Activated naive CD4-positive, alpha-beta T cell treated with anti-CD3 and anti-CD28 coated beads, Interleukin-2, amount 50 U/mL, for 72 hours (primary cell): ENCODE data around the gene ARMC7. TPM values are rescaled to one million over a fixed set of nuclear protein-coding genes. Genes with fewer than 3 reads are reported as not detected.

Source experiments
- total RNA-seq, 2 donors: library from RNA; stranded (reverse); gene quantifications; one replicate each; pipeline ENCODE4 v1.2.3, GENCODE V29; 2022

ARMC7 gene
- total RNA-seq, 2 donors from 2014 or later, result 7.0 to 9.9 TPM

Other genes with a start within 250 kb of the ARMC7 start
- 10 to 100 TPM; 30.9 to 96.3 TPM for gene FDXR, start 237.0 kb upstream of the ARMC7 start, total RNA-seq
- gene FADS6, start 216.3 kb upstream of the ARMC7 start, total RNA-seq, result not detected
- gene USH1G, start 186.7 kb upstream of the ARMC7 start, total RNA-seq, result not detected
- gene OTOP2, start 185.7 kb upstream of the ARMC7 start, total RNA-seq, result not detected
- not detected for gene OTOP3, start 174.1 kb upstream of the ARMC7 start, total RNA-seq
- gene HID1, start 137.2 kb upstream of the ARMC7 start, total RNA-seq, result 1 to 10 TPM; 1.6 to 2.8 TPM
- gene CDR2L, start 122.3 kb upstream of the ARMC7 start, total RNA-seq, result 1 to 10 TPM; 1.5 TPM
- 10 to 100 TPM; 29.8 to 48.1 TPM for gene MRPL58, start 97.3 kb upstream of the ARMC7 start, total RNA-seq
- 100 to 1,000 TPM; 193 to 218 TPM for gene ATP5PD, start 63.0 kb upstream of the ARMC7 start, total RNA-seq
- 10 to 100 TPM; 17.4 to 19.4 TPM for gene KCTD2, start 62.7 kb upstream of the ARMC7 start, total RNA-seq
- gene SLC16A5, start 22.0 kb upstream of the ARMC7 start, total RNA-seq, result 10 to 100 TPM in 1 of 2 donors, 1 to 10 TPM in 1; 6.0 to 10.9 TPM
- 10 to 100 TPM; 51.7 to 52.8 TPM for gene NT5C, start 21.8 kb downstream of the ARMC7 start, total RNA-seq
- 100 to 1,000 TPM; 216 to 232 TPM for gene JPT1, start 44.5 kb downstream of the ARMC7 start, total RNA-seq
- 100 to 1,000 TPM; 557 to 621 TPM for gene SUMO2, start 73.0 kb downstream of the ARMC7 start, total RNA-seq
- 100 to 1,000 TPM; 108 to 146 TPM for gene NUP85, start 95.7 kb downstream of the ARMC7 start, total RNA-seq
- 10 to 100 TPM; 74.9 to 79.0 TPM for gene GGA3, start 151.6 kb downstream of the ARMC7 start, total RNA-seq
- gene MRPS7, start 151.9 kb downstream of the ARMC7 start, total RNA-seq, result 10 to 100 TPM; 72.3 to 80.5 TPM
- gene MIF4GD, start 161.3 kb downstream of the ARMC7 start, total RNA-seq, result 10 to 100 TPM; 33.4 to 37.8 TPM
- gene SLC25A19, start 179.5 kb downstream of the ARMC7 start, total RNA-seq, result 100 to 1,000 TPM in 1 of 2 donors, 10 to 100 TPM in 1; 74.4 to 110 TPM